K562 (cell line): ENCODE results near the gene ABHD14A. TPM values are rescaled to one million over a fixed set of nuclear protein-coding genes. Genes with fewer than 3 reads are reported as not detected.

Experiments used
- ATAC-seq: fragments of 200-7000 bp; cut with Tn5 transposase; 3 replicates; pipeline ENCODE4 v1.9.1; 2020; ENCODE audit warnings: moderate library complexity
- BruUV-seq: library from RNA; stranded (reverse); fragments of 400-500 nt; replicated peaks from 2 replicates; lab custom pipeline; 2021; lab: Mats Ljungman, UMichigan
- CTCF ChIA-PET: fragments of 300-600 bp; formaldehyde crosslinking; extraction: SDS; loops from one replicate; lab custom pipeline; 2021; ENCODE audit warnings: low intra/inter-chr PET ratio; lab: Yijun Ruan, JAX
- POLR2A ChIA-PET: fragments of 300-600, 350-650 bp; sonication (Branson Sonifier 250); formaldehyde crosslinking; extraction: SDS; loops from one replicate; lab custom pipeline; 2021; ENCODE audit warnings: antibody characterized with exemption, inconsistent platforms; lab: Yijun Ruan, JAX
- DNase-seq, 4 experiments: peaks; one replicate each; pipeline versions ENCODE4 v3.0.0 to v3.0.0-alpha.2; 2011 to 2018; ENCODE audit warnings: low spot score in 3 of 4, mixed read lengths in 3 of 4; ENCODE audit errors: extremely low read depth in 1 of 4
- FAIRE-seq: peaks from 2 replicates; lab custom pipeline; 2011; peaks lifted over from hg19 to GRCh38; lab: Jason Lieb, UNC
- H2AFZ ChIP-seq: 2 replicates; pipeline ENCODE4 v1.6.0; 2011; ENCODE audit warnings: low read depth, low read length, control low read depth, inconsistent platforms
- H3K27ac ChIP-seq: fragments of 200-600 bp; 3 replicates; pipeline ENCODE4 v1.8.0; 2011; ENCODE audit warnings: low read depth, mild to moderate bottlenecking, control low read depth, inconsistent platforms, low read length, moderate library complexity, mixed read lengths; ENCODE audit errors: extremely low read depth
- H3K27me3 ChIP-seq, 2 experiments: fragments of 300-600 bp in 1 of 2; 2 replicates in 1 of 2; 3 replicates in 1 of 2; pipeline versions ENCODE4 v1.6.0 to v1.8.0; 2011; ENCODE audit warnings: inconsistent platforms in 2 of 2, low read length in 2 of 2, mild to moderate bottlenecking in 1 of 2, mixed read lengths in 1 of 2, moderate library complexity in 1 of 2; ENCODE audit not compliant: control insufficient read depth in 2 of 2, insufficient read depth in 2 of 2
- H3K36me3 ChIP-seq: fragments of 300-600 bp; 3 replicates; pipeline ENCODE4 v1.8.0; 2011; ENCODE audit warnings: mild to moderate bottlenecking, low read length, inconsistent platforms; ENCODE audit not compliant: control insufficient read depth, insufficient read depth
- H3K4me1 ChIP-seq, 2 experiments: fragments of 200-600 bp in 1 of 2; replicated peaks in 1 of 2; 2 replicates in 1 of 2; 3 replicates in 1 of 2; pipeline versions ENCODE4 v1.5.1 to v1.8.0; 2011; ENCODE audit warnings: inconsistent platforms in 2 of 2, low read length in 2 of 2, mild to moderate bottlenecking in 1 of 2, mixed read lengths in 1 of 2, moderate library complexity in 1 of 2; ENCODE audit not compliant: control insufficient read depth in 2 of 2, insufficient read depth in 2 of 2
- H3K4me2 ChIP-seq: 2 replicates; pipeline ENCODE4 v1.6.1; 2011; ENCODE audit warnings: low read length, control low read depth, inconsistent platforms, mixed read lengths; ENCODE audit not compliant: insufficient read depth
- H3K4me3 ChIP-seq: fragments of 200-600 bp; sonication (generic), shearing (Covaris generic); 2 replicates; pipeline ENCODE4 v1.5.1; 2016; ENCODE audit warnings: control low read depth, inconsistent platforms
- H3K79me2 ChIP-seq: fragments of 200-600 bp; 3 replicates; pipeline ENCODE4 v1.8.0; 2011; ENCODE audit warnings: low read length, inconsistent platforms; ENCODE audit not compliant: control insufficient read depth, insufficient read depth
- H3K9ac ChIP-seq, 2 experiments: 2 replicates each; pipeline versions ENCODE4 v1.6.0 to v1.6.1; 2011; ENCODE audit warnings: low read depth in 2 of 2, low read length in 2 of 2, control low read depth in 1 of 2, inconsistent platforms in 1 of 2, mild to moderate bottlenecking in 1 of 2, mixed read lengths in 1 of 2; ENCODE audit not compliant: insufficient read depth in 1 of 2
- H3K9me1 ChIP-seq: one replicate; pipeline ENCODE4 v1.6.0; 2011; ENCODE audit warnings: inconsistent platforms, mild to moderate bottlenecking, low read length, moderate library complexity; ENCODE audit not compliant: control insufficient read depth, insufficient read depth
- H3K9me3 ChIP-seq: replicated peaks from 2 replicates; pipeline ENCODE4 v1.5.1; 2011; ENCODE audit warnings: low read depth, low read length, inconsistent platforms; ENCODE audit not compliant: control insufficient read depth, insufficient read depth
- H4K20me1 ChIP-seq: replicated peaks from 2 replicates; pipeline ENCODE4 v1.6.1; 2011; ENCODE audit warnings: low read length, inconsistent platforms, mixed read lengths; ENCODE audit not compliant: control insufficient read depth, insufficient read depth
- POLR2G ChIP-seq: fragments of 200-400 bp; formaldehyde crosslinking; IDR thresholded peaks from 2 replicates; pipeline ENCODE4 v1.6.1; 2017; ENCODE audit warnings: low read depth, mild to moderate bottlenecking, antibody characterized with exemption, low read length, moderate library complexity
- WGBS: fragments of 100-300 bp; shearing (Covaris generic); methylation state at CpG from one replicate; pipeline ENCODE4 v1.1.6; 2016; ENCODE audit warnings: low coverage, mixed read lengths; ENCODE audit not compliant: insufficient coverage; ENCODE audit errors: missing lambda C conversion rate; 5-methylcytosine and 5-hydroxymethylcytosine counted together
- in situ Hi-C: fragments of 300-500 bp; cut with MboI; formaldehyde crosslinking; loops from 4 replicates; pipeline ENCODE4 v1.15.0; 2018; ENCODE audit warnings: inconsistent platforms, mixed read lengths
- intact Hi-C: fragments of 100-400 bp; cut with micrococcal nuclease; formaldehyde crosslinking; loops from 2 replicates; pipeline ENCODE4 v1.14.2; 2022
- polyA plus RNA-seq, 8 experiments: library from polyadenylated mRNA; depleted of rRNA in 4 of 8; stranded (reverse) in 5 of 8; unstranded in 3 of 8; fragments of >200 nt; fragmentation: Nextera tagmentation in 2 of 8; fragmentation: Illumina TruSeq in 1 of 8; extraction: Ambion mirVana in 2 of 8; extraction: Trizol in 1 of 8; gene quantifications; 2 replicates each; pipeline versions ENCODE4 v1.2.1 to v1.2.3, GENCODE V29; 2011 to 2014; ENCODE audit warnings: inconsistent platforms in 1 of 8, missing spikeins in 1 of 8
- total RNA-seq, 7 experiments: library from RNA; depleted of rRNA in 6 of 7; stranded (reverse); fragments of >200 nt in 6 of 7; fragmentation: Illumina TruSeq in 2 of 7; extraction: Trizol in 2 of 7; gene quantifications; 2 replicates each; pipeline versions ENCODE4 v1.2.1 to v1.2.3, GENCODE V29; 2011 to 2021; ENCODE audit warnings: low replicate concordance in 1 of 7
- TF ChIP-seq, protein P1 (sequence below): sonication (generic); formaldehyde crosslinking; IDR thresholded peaks from 2 replicates; pipeline ENCODE4 v1.8.1; 2022; ENCODE audit warnings: missing genetic modification reagents

ABHD14A gene
- total and polyA plus RNA-seq, 9 of the 15 experiments (the other 6 are each of a cell fraction or from before 2014, with no cell fraction given) = 0.90 to 10.5 (median 8.3) TPM

DNA sequence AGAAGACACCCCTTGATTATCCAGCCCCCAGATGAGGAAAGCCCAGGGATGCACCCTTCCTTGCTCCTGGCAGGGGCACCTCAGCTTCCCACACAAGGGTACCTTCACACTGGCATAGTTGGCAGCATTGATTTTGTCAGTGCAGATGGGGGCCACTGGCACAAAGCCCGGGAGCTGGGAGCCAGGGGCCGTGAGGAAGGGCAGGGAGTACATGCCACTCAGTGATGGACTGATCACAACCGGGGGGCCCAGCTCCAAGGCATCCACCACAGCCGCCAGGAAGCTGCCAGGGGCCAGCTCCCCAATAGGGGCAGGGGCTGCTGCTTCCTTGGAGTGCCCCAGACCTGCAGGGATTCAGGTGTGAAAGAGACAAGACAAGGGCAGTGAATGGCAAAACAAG lies 5.0 kb upstream of the ABHD14A start:
- WGBS = 90% methylated on average over 4 of the region's 4 CpGs
- no peaks in the 10 kb centered on the region for H3K27me3 ChIP-seq
- H3K4me2 ChIP-seq = no peak overlapping the region
- TF ChIP-seq, protein P1, sequence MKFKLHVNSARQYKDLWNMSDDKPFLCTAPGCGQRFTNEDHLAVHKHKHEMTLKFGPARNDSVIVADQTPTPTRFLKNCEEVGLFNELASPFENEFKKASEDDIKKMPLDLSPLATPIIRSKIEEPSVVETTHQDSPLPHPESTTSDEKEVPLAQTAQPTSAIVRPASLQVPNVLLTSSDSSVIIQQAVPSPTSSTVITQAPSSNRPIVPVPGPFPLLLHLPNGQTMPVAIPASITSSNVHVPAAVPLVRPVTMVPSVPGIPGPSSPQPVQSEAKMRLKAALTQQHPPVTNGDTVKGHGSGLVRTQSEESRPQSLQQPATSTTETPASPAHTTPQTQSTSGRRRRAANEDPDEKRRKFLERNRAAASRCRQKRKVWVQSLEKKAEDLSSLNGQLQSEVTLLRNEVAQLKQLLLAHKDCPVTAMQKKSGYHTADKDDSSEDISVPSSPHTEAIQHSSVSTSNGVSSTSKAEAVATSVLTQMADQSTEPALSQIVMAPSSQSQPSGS (CRISPR knock-in tag) = no peak
- 0 out of 2 replicates have a peak, but pooled peaks have one; percentile 26 for TF ChIP-seq POLR2G
- H3K4me3 ChIP-seq = no peak overlapping the region
- no peak overlapping the region for H3K27ac ChIP-seq
- H3K36me3 ChIP-seq = peaks cover 38% of the 10 kb centered on the region; the same call in 1 of the 3 replicates
- ChIA-PET POLR2A (interaction anchor here (0.5 to 1.3 kb wide), 3 partner anchors 14 to 254 kb away, joined by 3 read pairs; partner anchors contain the start of gene ACY1), CTCF (no interaction called here)
- peaks cover 39% of the 10 kb centered on the region for H3K79me2 ChIP-seq
- intact Hi-C loops (no loop called here), in situ Hi-C loops (no loop called here)
- peaks cover 3% of the 10 kb centered on the region for H3K9me1 ChIP-seq
- H3K4me1 ChIP-seq = peaks cover 11 to 64% of the 10 kb centered on the region in 2 experiments
- 0 out of 2 replicates have a peak, but pooled peaks cover 4% of the 10 kb centered on the region for H4K20me1 ChIP-seq
- no peak overlapping the region for H2AFZ ChIP-seq
- FAIRE-seq (no peak), ATAC-seq (no peak), DNase-seq (no peak)
- H3K9me3 ChIP-seq = no peaks in the 10 kb centered on the region
- no TSS peak for BruUV-seq
- H3K9ac ChIP-seq = no peak overlapping the region
